KMS-11 (cell line): ENCODE measurements around the gene AGPAT1.

Experiments
- H2AFZ ChIP-seq: fragments of 200-600 bp; sonication (generic); 2 replicates; pipeline ENCODE4 v1.6.1; 2016; ENCODE audit warnings: antibody characterized with exemption, mixed run types, low read depth
- H3K27ac ChIP-seq: fragments of 200-600 bp; sonication (generic); 2 replicates; pipeline ENCODE4 v1.6.1; 2016; ENCODE audit warnings: mild to moderate bottlenecking, mixed run types
- H3K27me3 ChIP-seq: fragments of 200-600 bp; sonication (generic); 2 replicates; pipeline ENCODE4 v1.6.1; 2017; ENCODE audit warnings: mild to moderate bottlenecking, low read depth, mixed run types, moderate library complexity; ENCODE audit not compliant: insufficient read depth
- H3K36me3 ChIP-seq: fragments of 200-600 bp; sonication (generic); 2 replicates; pipeline ENCODE4 v1.6.1; 2017; ENCODE audit warnings: mild to moderate bottlenecking, mixed run types; ENCODE audit not compliant: insufficient read depth
- H3K4me1 ChIP-seq: fragments of 200-600 bp; sonication (generic); 2 replicates; pipeline ENCODE4 v1.6.1; 2016; ENCODE audit warnings: mild to moderate bottlenecking, low read depth, mixed run types; ENCODE audit not compliant: poor library complexity, severe bottlenecking
- H3K4me2 ChIP-seq: fragments of 200-600 bp; sonication (generic); 2 replicates; pipeline ENCODE4 v1.7.0; 2016; ENCODE audit warnings: mild to moderate bottlenecking, mixed run types
- H3K4me3 ChIP-seq: fragments of 200-600 bp; sonication (generic); IDR thresholded peaks from 2 replicates; pipeline ENCODE4 v1.6.1; 2017; ENCODE audit warnings: low read depth, low read length, mixed read lengths; ENCODE audit not compliant: insufficient read depth
- H3K79me2 ChIP-seq: fragments of 200-600 bp; sonication (generic); 2 replicates; pipeline ENCODE4 v1.6.1; 2016; ENCODE audit warnings: low read depth, mixed run types; ENCODE audit not compliant: insufficient read depth
- H3K9ac ChIP-seq: fragments of 200-600 bp; sonication (generic); 2 replicates; pipeline ENCODE4 v1.6.1; 2016; ENCODE audit warnings: mild to moderate bottlenecking, mixed run types
- H4K20me1 ChIP-seq: fragments of 200-600 bp; sonication (generic); 2 replicates; pipeline ENCODE4 v1.6.1; 2016; ENCODE audit warnings: mild to moderate bottlenecking, mixed run types; ENCODE audit not compliant: insufficient read depth
- CTCF ChIP-seq: fragments of 200-600 bp; sonication (generic); conservative IDR thresholded peaks from 2 replicates; pipeline ENCODE4 v1.6.1; 2017; ENCODE audit warnings: low read depth, mild to moderate bottlenecking, antibody characterized with exemption, low read length, moderate library complexity, mixed read lengths

AGPAT1 gene

GRCh38 chr6:32177788-32178546 is 2.1 kb upstream of the AGPAT1 start, which contains the start of gene RNF5:
Gene RNF5 (plus strand): TSS chr6:32178405. CDS start chr6:32178512, 107 bp downstream.
- Histone ChIP-seq H3K4me2 (peak within 1 kb of the TSS; percentile 97), H3K4me3 (peak within 1 kb of the TSS; percentile 16), H2AFZ (peak within 1 kb of the TSS; percentile 68), H3K4me1 (peaks cover 21% of the 10 kb centered on the region), H3K36me3 (no peaks in the 10 kb centered on the region), H3K27ac (peak within 1 kb of the TSS; percentile 72), H3K79me2 (no peaks in the 10 kb centered on the region), H3K27me3 (no peaks in the 10 kb centered on the region), H4K20me1 (no peaks in the 10 kb centered on the region), H3K9ac (peak within 1 kb of the TSS; percentile 67)
- no peak for TF ChIP-seq CTCF

- peaks cover 21% of the 10 kb centered on the region for H3K4me1 ChIP-seq
- no peaks in the 10 kb centered on the region for H4K20me1 ChIP-seq
Observed at GRCh38 chr6:32177183-32177787, 1.4 kb upstream of the AGPAT1 start.

GRCh38 chr6:32176476-32177182 is 745 bp upstream of the AGPAT1 start:
- H3K27me3 ChIP-seq, result no peaks in the 10 kb centered on the region
- peak overlapping the region; percentile 68; the same call in 1 of the 2 replicates for H2AFZ ChIP-seq
- H3K9ac ChIP-seq, result peak overlapping the region; percentile 67; the same call in 1 of the 2 replicates
- peak overlapping the region; percentile 72 for H3K27ac ChIP-seq
- peak overlapping the region; percentile 16 for H3K4me3 ChIP-seq
- TF ChIP-seq CTCF, result no peak
- H3K4me2 ChIP-seq, result peak overlapping the region; percentile 97
- peaks cover 21% of the 10 kb centered on the region for H3K4me1 ChIP-seq
- no peaks in the 10 kb centered on the region for H4K20me1 ChIP-seq
- no peaks in the 10 kb centered on the region for H3K79me2 ChIP-seq
- H3K36me3 ChIP-seq, result no peaks in the 10 kb centered on the region

More at GRCh38 chr6:32177183-32177787, 1.4 kb upstream of the AGPAT1 start:
- peak overlapping the region; percentile 16 for H3K4me3 ChIP-seq
- no peaks in the 10 kb centered on the region for H3K79me2 ChIP-seq
- H3K4me2 ChIP-seq, result peak overlapping the region; percentile 97
- peak overlapping the region; percentile 67 for H3K9ac ChIP-seq
- H2AFZ ChIP-seq, result peak overlapping the region; percentile 68
- H3K27ac ChIP-seq, result peak overlapping the region; percentile 72
- no peak for TF ChIP-seq CTCF
- H3K27me3 ChIP-seq, result no peaks in the 10 kb centered on the region
- no peaks in the 10 kb centered on the region for H3K36me3 ChIP-seq

GRCh38 chr6:32175322-32175710 is 568 bp downstream of the AGPAT1 start:
- no peak overlapping the region for H3K27ac ChIP-seq
- H3K79me2 ChIP-seq, result no peaks in the 10 kb centered on the region
- peak overlapping the region; percentile 76 for H3K4me2 ChIP-seq
- no peaks in the 10 kb centered on the region for H3K36me3 ChIP-seq
- peaks cover 21% of the 10 kb centered on the region for H3K4me1 ChIP-seq
- peak overlapping the region; percentile 75; the same call in 1 of the 2 replicates for H2AFZ ChIP-seq
- peak overlapping the region; percentile 68 for H3K9ac ChIP-seq
- no peaks in the 10 kb centered on the region for H3K27me3 ChIP-seq
- no peak for TF ChIP-seq CTCF
- no peaks in the 10 kb centered on the region for H4K20me1 ChIP-seq
- no peak overlapping the region for H3K4me3 ChIP-seq
